GM12892 (cell line): ENCODE measurements around the gene ARMCX5. TPM values are rescaled to one million over a fixed set of nuclear protein-coding genes. Genes with fewer than 3 reads are reported as not detected.

Experiments used
- DNase-seq: peaks from one replicate; pipeline ENCODE4 v3.0.0; 2011; ENCODE audit not compliant: insufficient read length
- FAIRE-seq: peaks from 2 replicates; lab custom pipeline; 2011; peaks lifted over from hg19 to GRCh38; lab: Jason Lieb, UNC
- POLR2A ChIP-seq: IDR thresholded peaks from 2 replicates; pipeline ENCODE4 v1.6.1; 2011; ENCODE audit warnings: low read depth, low read length, control low read depth
- POLR2AphosphoS5 ChIP-seq: IDR thresholded peaks from 2 replicates; pipeline ENCODE4 v1.6.1; 2011; ENCODE audit warnings: low read depth, low read length, control low read depth
- TAF1 ChIP-seq: IDR thresholded peaks from 2 replicates; pipeline ENCODE4 v1.6.1; 2011; ENCODE audit warnings: low read depth, mild to moderate bottlenecking, control low read depth, low read length, borderline replicate concordance
- polyA plus RNA-seq: library from polyadenylated mRNA; unstranded; fragments of >200 nt; gene quantifications from one replicate; pipeline ENCODE4 v1.2.1, GENCODE V29; 2012; ENCODE audit warnings: missing spikeins, inconsistent platforms; ENCODE audit not compliant: missing spikeins

The ARMCX5 gene
- 10.2 TPM for polyA plus RNA-seq

DNA sequence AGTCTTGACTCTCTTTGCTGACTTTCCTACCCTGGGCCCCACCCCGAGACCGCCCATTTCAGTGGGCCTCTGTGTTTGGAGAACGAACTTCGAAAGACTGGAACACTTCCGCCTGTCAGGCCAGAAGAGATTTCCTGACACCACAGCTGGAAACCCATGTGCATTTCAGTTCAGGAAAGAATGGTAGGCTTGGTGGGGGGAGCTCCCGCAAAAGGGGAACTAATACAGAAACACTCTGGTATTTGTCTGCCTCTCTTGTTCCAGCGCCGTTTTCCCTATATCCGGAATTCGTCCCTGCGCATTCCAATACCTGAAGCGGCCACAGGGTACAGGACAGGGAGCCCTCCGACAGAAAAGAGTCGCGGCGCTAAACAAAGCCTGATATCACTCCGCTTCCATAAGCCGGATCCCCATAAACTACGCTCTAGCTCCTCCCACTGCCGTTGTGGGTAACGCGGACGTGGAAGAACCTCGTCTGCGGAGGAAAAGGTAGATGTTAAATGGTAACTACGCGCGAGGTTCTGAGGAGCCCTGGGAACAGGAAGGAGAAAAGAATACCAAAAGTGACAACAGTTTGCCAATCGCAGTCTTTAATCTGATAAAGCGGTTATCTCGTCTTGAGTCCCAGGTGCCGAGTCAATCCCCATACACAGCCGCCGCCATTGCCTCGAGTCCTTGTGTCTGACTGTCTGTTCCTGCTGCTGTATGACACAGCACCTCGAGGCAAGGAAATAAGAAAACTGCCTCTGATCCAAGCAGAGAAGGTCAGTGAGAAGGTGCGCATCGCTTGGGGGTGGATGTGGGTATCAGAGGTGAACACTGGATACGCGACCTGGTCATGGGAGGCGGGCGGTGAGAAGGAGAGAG lies at the start of gene ARMCX5:
TSS of gene ARMCX5 (plus strand) at position 432 of the 867 bp plus-strand sequence. CDS start 2,627 bp downstream, outside the sequence.
- no peak for DNase-seq
- TF ChIP-seq POLR2A (peak; percentile 86), TAF1 (no peak), POLR2AphosphoS5 (peak; percentile 90)
- FAIRE-seq, result peak; percentile 83

DNA sequence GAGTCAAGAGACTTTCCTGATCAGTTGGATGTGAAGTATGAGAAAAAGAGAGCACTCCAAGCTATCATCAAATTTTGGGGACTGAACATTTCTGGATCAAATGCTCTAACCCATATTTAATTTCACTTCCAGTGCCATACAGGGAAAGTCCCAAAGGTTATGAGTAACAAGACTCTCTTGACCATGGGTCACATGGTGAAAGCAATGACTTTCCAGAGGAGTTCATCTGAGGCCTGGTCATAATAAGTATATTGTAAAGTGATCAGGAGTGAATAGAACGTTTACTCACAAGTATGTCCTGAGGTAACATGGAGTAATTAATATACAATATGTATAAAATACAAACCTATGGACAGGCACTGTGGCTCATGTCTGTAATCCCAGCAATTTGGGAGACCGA lies 40.7 kb upstream of the ARMCX5 start:
- TF ChIP-seq POLR2A (no peak), TAF1 (no peak), POLR2AphosphoS5 (no peak)
- FAIRE-seq (no peak), DNase-seq (no peak)

DNA sequence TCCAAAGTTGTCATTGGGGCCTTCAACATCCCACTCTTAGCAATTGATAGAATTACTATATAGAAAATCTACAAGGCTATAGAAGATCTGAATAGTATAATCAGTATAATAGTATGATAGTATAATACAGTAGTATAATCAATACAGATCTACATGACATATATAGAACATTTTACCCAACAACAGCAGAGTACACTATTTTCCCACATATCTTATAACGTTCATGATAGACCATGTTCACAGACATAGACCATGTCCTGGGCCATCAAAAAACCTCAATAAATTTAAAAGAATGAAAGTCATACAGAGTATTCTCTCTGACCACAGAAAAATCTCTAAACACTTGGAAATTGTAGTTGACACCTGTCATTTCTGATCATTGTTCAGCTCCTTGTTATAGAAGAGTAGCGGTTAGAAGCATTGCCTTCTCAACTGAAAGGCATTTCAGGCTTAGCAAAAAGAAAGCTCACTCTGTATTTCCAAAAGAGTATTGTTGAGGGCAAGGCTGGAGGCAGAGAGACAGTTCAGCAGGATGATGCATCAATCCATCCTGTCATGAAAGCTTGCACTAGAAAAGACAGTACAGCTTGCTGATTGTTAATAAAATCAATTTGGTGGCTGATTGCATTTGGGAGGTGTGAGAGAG lies 38.8 kb upstream of the ARMCX5 start:
- DNase-seq, result no peak
- TF ChIP-seq POLR2A, result no peak
- no peak for TF ChIP-seq POLR2AphosphoS5
- no peak for TF ChIP-seq TAF1
- FAIRE-seq, result no peak

DNA sequence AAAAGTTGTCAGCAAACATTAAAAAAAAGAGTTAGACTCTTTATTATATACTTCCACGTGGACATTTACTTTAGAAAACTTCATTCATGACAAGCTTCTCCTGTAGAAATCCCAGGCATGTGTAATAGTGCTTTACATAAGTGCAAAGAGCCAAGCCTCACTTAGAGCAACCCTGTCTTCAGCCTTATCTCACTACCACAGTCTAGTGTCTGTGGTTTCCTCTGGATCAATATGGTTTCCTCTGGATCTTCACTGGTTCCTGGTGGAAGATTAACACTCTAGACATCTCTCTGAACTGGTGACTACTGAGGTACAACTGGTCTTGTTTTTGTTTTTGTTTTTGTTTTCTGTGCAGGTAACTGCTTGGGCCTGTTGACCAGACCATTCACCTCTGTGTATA lies 18.4 kb upstream of the ARMCX5 start:
- FAIRE-seq (no peak), DNase-seq (no peak)
- no peak for TF ChIP-seq POLR2A
- TF ChIP-seq POLR2AphosphoS5, result no peak
- no peak for TF ChIP-seq TAF1

DNA sequence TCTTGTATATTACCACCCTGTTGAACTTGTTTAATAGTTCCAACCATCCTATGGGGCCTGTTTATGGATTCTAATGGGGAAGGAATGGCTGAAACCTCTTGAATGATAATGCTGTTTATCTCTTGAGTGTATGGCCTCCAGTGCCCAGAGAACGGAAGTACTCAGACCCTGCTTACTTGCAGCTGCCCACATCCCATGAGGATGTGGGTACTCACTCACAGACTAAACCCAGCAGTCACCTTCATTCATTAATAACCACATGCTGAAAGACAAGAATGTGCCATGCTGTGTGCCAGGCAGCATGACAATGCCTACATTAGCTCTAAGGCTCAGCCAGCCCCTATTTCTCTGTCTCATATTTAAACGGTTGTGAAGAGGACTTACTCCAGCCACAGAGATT lies 5.9 kb upstream of the ARMCX5 start:
- no peak for TF ChIP-seq TAF1
- TF ChIP-seq POLR2AphosphoS5, result no peak
- TF ChIP-seq POLR2A, result no peak
- FAIRE-seq, result no peak

DNA sequence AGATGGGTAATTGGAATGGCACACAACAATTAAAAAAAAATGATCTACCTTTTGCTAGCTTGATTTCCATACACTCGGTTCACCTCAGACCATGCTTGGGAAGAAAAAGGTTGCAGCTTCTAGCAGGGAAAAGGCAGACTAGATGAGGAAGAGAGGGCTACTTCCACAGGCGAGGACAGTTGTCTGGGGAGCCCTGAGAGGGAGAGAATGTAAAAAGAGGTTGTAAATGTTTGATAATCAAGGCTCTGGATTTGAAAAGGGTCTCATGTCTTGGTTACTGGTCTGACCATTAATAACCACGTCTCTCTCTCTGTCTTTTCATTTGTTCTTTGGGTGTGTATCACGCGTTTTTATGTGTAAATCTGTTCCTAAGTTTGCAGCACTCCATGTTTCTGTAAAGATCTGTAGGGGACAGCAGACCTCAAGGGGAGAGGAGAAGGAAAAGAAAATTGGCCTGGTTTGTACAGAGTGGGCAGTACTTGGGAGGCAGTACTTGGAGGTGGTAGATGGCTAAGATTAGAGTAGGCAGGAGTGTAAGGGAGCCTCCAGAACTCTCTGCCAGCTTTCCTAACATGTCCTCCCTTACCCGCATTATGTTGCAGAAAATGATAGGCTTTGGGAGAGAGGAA lies 750 bp downstream of the ARMCX5 start:
- TF ChIP-seq POLR2A, result no peak
- TF ChIP-seq TAF1, result no peak
- TF ChIP-seq POLR2AphosphoS5, result no peak
- no peak for FAIRE-seq
- no peak for DNase-seq

More for the DNA sequence above, 5.9 kb upstream of the ARMCX5 start:
- no peak for DNase-seq

DNA sequence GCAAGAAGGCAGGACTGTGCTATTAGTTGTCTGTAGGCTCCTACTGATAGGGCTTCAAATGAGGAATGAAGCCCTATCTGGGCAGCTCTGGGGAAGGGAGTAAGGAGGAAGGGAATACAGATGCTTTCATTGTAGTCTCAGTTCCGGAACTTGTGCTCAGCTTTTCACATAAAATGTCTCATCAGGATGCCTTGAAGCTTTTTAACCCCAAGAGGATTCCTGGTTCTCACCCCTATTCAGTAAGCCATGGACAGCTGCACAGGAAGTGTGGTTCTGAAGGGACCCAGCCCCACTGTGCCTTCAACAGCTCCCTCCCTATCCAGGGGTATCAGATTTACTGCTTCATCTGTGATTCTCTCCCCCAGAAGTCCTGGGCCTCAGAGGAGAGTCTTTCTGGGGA lies 5.0 kb downstream of the ARMCX5 start:
- TF ChIP-seq POLR2AphosphoS5 (no peak), POLR2A (no peak), TAF1 (no peak)
- FAIRE-seq (no peak), DNase-seq (no peak)

DNA sequence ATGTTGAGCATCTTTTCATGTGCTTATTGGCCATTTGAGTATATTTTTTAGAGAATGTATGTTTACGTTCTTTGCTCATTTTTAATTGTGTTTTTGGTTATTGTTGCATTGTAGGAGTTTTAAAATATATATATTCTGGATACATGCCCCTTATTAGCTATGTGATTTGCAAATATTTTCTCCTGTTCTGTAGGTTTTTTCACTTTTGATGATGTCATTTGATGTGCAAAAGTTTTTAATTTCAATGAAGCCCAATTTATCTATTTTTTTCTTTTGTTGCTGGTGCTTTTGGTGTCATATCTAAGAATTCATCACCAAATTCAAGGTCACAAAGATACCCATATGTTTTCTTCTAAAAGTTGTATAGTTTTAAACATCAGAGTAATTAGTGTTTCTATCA lies 6.8 kb downstream of the ARMCX5 start:
- no peak for TF ChIP-seq TAF1
- no peak for TF ChIP-seq POLR2A
- TF ChIP-seq POLR2AphosphoS5, result no peak
- DNase-seq, result no peak
- no peak for FAIRE-seq

DNA sequence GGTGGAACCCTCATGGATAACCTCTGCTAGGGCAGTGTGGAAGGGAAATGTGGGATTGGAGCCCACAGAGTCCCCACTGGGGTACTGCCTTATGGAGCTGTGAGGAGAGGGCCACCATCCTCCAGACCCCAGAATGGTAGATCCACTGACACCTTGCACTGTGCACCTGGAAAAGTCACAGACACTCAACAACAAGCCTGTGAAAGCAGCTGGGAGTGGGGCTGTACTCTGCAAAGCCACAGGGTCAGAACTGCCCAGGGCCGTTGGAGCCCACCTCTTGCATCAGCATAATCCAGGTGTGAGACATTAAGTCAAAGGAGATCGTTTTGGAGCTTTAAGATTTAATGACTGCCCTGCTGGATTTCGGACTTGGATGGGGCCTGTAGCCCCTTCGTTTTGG lies 11.6 kb downstream of the ARMCX5 start:
- TF ChIP-seq POLR2A (no peak), TAF1 (no peak), POLR2AphosphoS5 (no peak)
- FAIRE-seq (no peak), DNase-seq (no peak)

DNA sequence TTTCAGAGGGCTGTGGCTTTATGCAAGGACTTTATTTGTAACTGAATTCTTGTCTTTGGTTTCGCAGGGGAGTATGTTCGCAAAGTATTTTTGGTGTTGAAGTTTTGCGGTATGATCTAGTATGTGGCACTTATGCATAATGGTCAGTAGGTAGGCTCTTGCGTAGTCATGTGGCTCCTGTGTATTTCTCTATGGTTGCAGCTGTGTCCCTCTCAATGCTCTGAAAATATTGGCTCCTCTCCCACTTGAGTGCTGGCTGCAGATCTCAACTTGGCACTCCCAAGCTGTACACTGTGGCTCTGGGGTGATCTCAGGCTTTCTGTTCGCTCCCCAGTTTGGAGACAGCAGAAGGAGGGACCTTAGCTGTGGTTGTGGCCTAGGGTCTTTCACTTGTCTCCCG lies 24.8 kb downstream of the ARMCX5 start:
- TF ChIP-seq POLR2A (no peak), TAF1 (no peak)
- no peak for FAIRE-seq
- no peak for DNase-seq

DNA sequence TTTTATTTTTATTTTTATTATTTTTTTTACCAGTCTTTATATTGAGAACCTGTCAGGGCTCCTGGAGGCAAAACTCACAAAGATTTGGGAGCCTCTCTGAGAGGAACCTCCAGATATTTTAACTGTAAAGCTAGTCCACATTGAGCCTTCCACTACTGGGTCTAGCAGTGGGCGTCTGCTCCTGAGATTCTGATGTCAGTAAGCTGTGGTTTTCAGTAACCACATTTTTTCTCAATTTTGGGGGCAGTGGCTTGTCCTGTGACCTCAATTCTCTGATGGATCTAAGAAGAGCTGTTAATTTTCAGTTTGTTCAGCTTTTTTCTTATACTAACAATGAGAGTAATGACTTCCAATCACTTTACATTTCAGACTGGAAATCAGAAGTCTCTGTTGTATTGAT lies 28.3 kb downstream of the ARMCX5 start:
- DNase-seq, result no peak
- no peak for FAIRE-seq
- TF ChIP-seq TAF1 (no peak), POLR2AphosphoS5 (no peak), POLR2A (no peak)

DNA sequence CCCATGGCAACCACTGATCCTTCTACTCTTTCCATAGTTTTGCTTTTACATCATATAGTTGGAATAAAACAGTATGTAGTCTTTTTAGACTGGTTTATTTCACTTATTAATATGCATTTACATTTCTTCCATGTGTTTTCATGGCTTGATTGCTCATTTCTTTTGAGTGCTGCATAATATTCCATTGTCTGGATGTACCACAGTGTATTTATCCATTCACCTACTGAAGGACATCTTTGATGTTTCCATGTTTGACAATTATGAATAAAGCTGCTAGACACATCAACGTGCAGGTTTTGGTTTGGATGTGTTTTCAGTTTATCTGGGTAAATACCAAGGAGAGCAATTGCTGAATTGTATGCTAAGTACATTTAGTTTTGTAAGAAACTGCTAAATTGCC lies 38.2 kb downstream of the ARMCX5 start:
- no peak for TF ChIP-seq TAF1
- no peak for TF ChIP-seq POLR2A
- no peak for TF ChIP-seq POLR2AphosphoS5
- no peak for DNase-seq
- FAIRE-seq, result no peak
